Panc1 (cell line): ENCODE results near the gene WFIKKN2. TPM values are rescaled to one million over a fixed set of nuclear protein-coding genes. Genes with fewer than 3 reads are reported as not detected.

ENCODE experiments used
- ATAC-seq: fragments of 200-7000 bp; cut with Tn5 transposase; 2 replicates; pipeline ENCODE4 v1.9.1; 2020; ENCODE audit warnings: mild to moderate bottlenecking, moderate library complexity
- BruUV-seq: library from RNA; stranded (reverse); fragments of 400-500 nt; replicated peaks from 2 replicates; lab custom pipeline; 2021; lab: Mats Ljungman, UMichigan
- CTCF ChIA-PET: fragments of 300-600 bp; sonication (Branson Sonifier 250); formaldehyde crosslinking; loops from one replicate; lab custom pipeline; 2022; ENCODE audit warnings: antibody characterized with exemption; lab: Charles Lee
- POLR2A ChIA-PET: fragments of 300-600 bp; sonication (Branson Sonifier 250); formaldehyde crosslinking; loops from one replicate; lab custom pipeline; 2022; ENCODE audit warnings: antibody characterized with exemption; lab: Charles Lee
- DNase-seq: peaks from one replicate; pipeline ENCODE4 v3.0.0-alpha.2; 2010; ENCODE audit warnings: low read depth, low spot score
- H3K27ac ChIP-seq: 2 replicates; pipeline ENCODE4 v1.5.1; 2011; ENCODE audit warnings: mild to moderate bottlenecking, low read length, inconsistent platforms
- H3K27me3 ChIP-seq: fragments of 200-500 bp; sonication (Bioruptor generic); 2 replicates; pipeline ENCODE4 v1.6.0; 2014; ENCODE audit warnings: low read length, inconsistent platforms; ENCODE audit not compliant: control insufficient read depth, insufficient read depth
- H3K36me3 ChIP-seq: fragments of 200-500 bp; sonication (Bioruptor generic); 2 replicates; pipeline ENCODE4 v1.5.1; 2014; ENCODE audit warnings: inconsistent platforms, mild to moderate bottlenecking, low read length, moderate library complexity; ENCODE audit not compliant: control insufficient read depth, insufficient read depth
- H3K4me1 ChIP-seq: 2 replicates; pipeline ENCODE4 v1.5.1; 2011; ENCODE audit warnings: inconsistent platforms, mild to moderate bottlenecking, low read length, moderate library complexity; ENCODE audit not compliant: control insufficient read depth, insufficient read depth
- H3K4me3 ChIP-seq, 2 experiments: 2 replicates each; pipeline ENCODE4 v1.5.1; 2011 to 2012; ENCODE audit warnings: low read depth in 2 of 2, low read length in 2 of 2, mild to moderate bottlenecking in 2 of 2, inconsistent platforms in 1 of 2, moderate library complexity in 1 of 2
- H3K9me3 ChIP-seq: fragments of 200-500 bp; sonication (Bioruptor generic); 2 replicates; pipeline ENCODE4 v1.5.1; 2014; ENCODE audit warnings: low read depth, mild to moderate bottlenecking, inconsistent platforms, low read length, moderate library complexity; ENCODE audit not compliant: control insufficient read depth, insufficient read depth
- CTCF ChIP-seq: fragments of 450-650 bp; IDR thresholded peaks from 2 replicates; pipeline ENCODE4 v1.5.1; 2017; ENCODE audit warnings: mild to moderate bottlenecking
- POLR2AphosphoS5 ChIP-seq: IDR thresholded peaks from 2 replicates; pipeline ENCODE4 v1.6.1; 2012; ENCODE audit warnings: mild to moderate bottlenecking, low read depth, low read length, moderate library complexity
- REST ChIP-seq, 2 experiments: IDR thresholded peaks; 2 replicates each; pipeline ENCODE4 v1.6.1; 2011 to 2012; ENCODE audit warnings: low read depth in 2 of 2, control low read depth in 1 of 2, low read length in 1 of 2, mild to moderate bottlenecking in 1 of 2, moderate library complexity in 1 of 2; ENCODE audit not compliant: insufficient read depth in 1 of 2
- SIN3A ChIP-seq: IDR thresholded peaks from 2 replicates; pipeline ENCODE4 v1.6.1; 2012; ENCODE audit warnings: low read depth, mild to moderate bottlenecking, low read length, moderate library complexity, borderline replicate concordance; ENCODE audit not compliant: insufficient read depth
- TCF7L2 ChIP-seq: IDR thresholded peaks from 2 replicates; pipeline ENCODE4 v1.6.1; 2011; ENCODE audit warnings: mild to moderate bottlenecking, low read depth, low read length, inconsistent platforms
- in situ Hi-C: cut with HindIII; loops from 2 replicates; pipeline ENCODE4 v1.10.0; 2016; ENCODE audit warnings: low sequenced_read_pairs, low pct_unique_long_range_greater_than_20kb
- intact Hi-C: fragments of 100-400 bp; cut with micrococcal nuclease; formaldehyde crosslinking; loops from one replicate; pipeline ENCODE4 v1.10.0; 2022; ENCODE audit not compliant: unreplicated experiment
- total RNA-seq: library from RNA; stranded (reverse); gene quantifications from one replicate; pipeline ENCODE4 v1.2.1, GENCODE V29; 2021; ENCODE audit not compliant: unreplicated experiment

The WFIKKN2 gene
- total RNA-seq, 1 experiment from 2014 or later = 0.05 TPM

GRCh38 chr17:50865868-50866260 is 30.5 kb downstream of the WFIKKN2 start:
- TF ChIP-seq CTCF (no peak), POLR2AphosphoS5 (no peak), SIN3A (no peak; the same call in 1 of the 2 replicates), REST (IDR thresholded peaks at IDR 0.05; ENCODE audit: insufficient read depth in 1 of 2, low read depth in 2 of 2, low read length in 1 of 2) (no peak; a peak in 1 of 4 replicates), TCF7L2 (no peak)
- Histone ChIP-seq H3K36me3 (peaks cover 25% of the 10 kb centered on the region), H3K4me1 (peaks cover 33% of the 10 kb centered on the region), H3K4me3 (peak overlapping the region; percentile 72 to 95), H3K27me3 (no peaks in the 10 kb centered on the region), H3K9me3 (no peaks in the 10 kb centered on the region), H3K27ac (peak overlapping the region; percentile 96; the same call in 1 of the 2 replicates)
- ChIA-PET CTCF (interaction anchor here (0.8 kb wide), 1 partner anchor 17 kb away, joined by 3 read pairs; no protein-coding TSS in a partner anchor), POLR2A (interaction anchor here (0.5 to 3.2 kb wide), 17 partner anchors 13 to 478 kb away, joined by 3 to 30 read pairs (median 4); no protein-coding TSS in a partner anchor)
- ATAC-seq = peak; percentile 3
- DNase-seq = no peak
- in situ Hi-C loops = no loop called here
- intact Hi-C loops = no loop called here
- BruUV-seq = no TSS peak

GRCh38 chr17:50866261-50866949 is 31.0 kb downstream of the WFIKKN2 start, which contains the start of gene TOB1:
Gene TOB1 (minus strand): TSS chr17:50866354. CDS start chr17:50864017, 2,337 bp downstream.
- peaks cover 23% of the 10 kb centered on the region for H3K36me3 ChIP-seq
- ChIA-PET POLR2A (interaction anchor here (0.5 to 3.2 kb wide), 32 partner anchors 8 to 1359 kb away, joined by 3 to 30 read pairs (median 5); partner anchors contain the start of gene LUC7L3), CTCF (interaction anchor here (0.7 to 0.8 kb wide), 2 partner anchors 16 to 325 kb away, joined by 3 read pairs; no protein-coding TSS in a partner anchor)
- BruUV-seq = no TSS peak
- DNase-seq (peak; percentile 53), ATAC-seq (peak; percentile 90)
- TF ChIP-seq TCF7L2 (no peak), CTCF (no peak), REST (IDR thresholded peaks at IDR 0.05; ENCODE audit: insufficient read depth in 1 of 2, low read depth in 2 of 2, low read length in 1 of 2) (peak in 1 of 2 experiments; percentile 63; a peak in 1 of 4 replicates), SIN3A (peak; percentile 95; the same call in 1 of the 2 replicates), POLR2AphosphoS5 (peak; percentile 99)
- intact Hi-C loops = no loop called here
- in situ Hi-C loops = no loop called here
- H3K4me1 ChIP-seq = peaks cover 33% of the 10 kb centered on the region
- H3K27ac ChIP-seq = peak within 1 kb of the TSS; percentile 99
- H3K9me3 ChIP-seq = no peaks in the 10 kb centered on the region
- H3K27me3 ChIP-seq = no peaks in the 10 kb centered on the region
- H3K4me3 ChIP-seq = peak within 1 kb of the TSS; percentile 95 to 96
